Adrenal gland (tissue), 12 donors: ENCODE measurements around the gene KCNH5. TPM values are rescaled to one million over a fixed set of nuclear protein-coding genes. Genes with fewer than 3 reads are reported as not detected.

ENCODE experiments used
- DNase-seq, 7 donors: peaks; one replicate each; pipeline ENCODE4 v3.0.0-alpha.2; 2019 to 2020
- H3K27ac ChIP-seq, 5 donors: fragments of 200-600 bp; sonication (generic) in 4 of 5; 1 replicate in 3 of 5; 2 replicates in 2 of 5; pipeline versions ENCODE4 v1.5.1 to v1.8.0; 2016 to 2020; ENCODE audit warnings: mild to moderate bottlenecking in 1 of 5
- H3K27me3 ChIP-seq: fragments of 200-600 bp; 2 replicates; pipeline ENCODE4 v1.8.0; 2021
- H3K36me3 ChIP-seq, 2 donors: fragments of 200-600 bp; replicated peaks in 1 of 2; 1 replicate in 1 of 2; 2 replicates in 1 of 2; pipeline versions ENCODE4 v1.5.1 to v1.8.0; 2018 to 2022
- H3K4me1 ChIP-seq, 2 donors: fragments of 200-600 bp; replicated peaks in 1 of 2; 1 replicate in 1 of 2; 2 replicates in 1 of 2; pipeline versions ENCODE4 v1.5.1 to v1.8.0; 2018 to 2021
- H3K4me3 ChIP-seq, 4 donors: fragments of 200-600 bp; sonication (generic) in 3 of 4; one replicate each; pipeline ENCODE4 v1.5.1; 2016 to 2018
- H3K9me3 ChIP-seq, 3 donors: fragments of 200-600 bp; sonication (generic) in 1 of 3; replicated peaks in 1 of 3; 1 replicate in 2 of 3; 2 replicates in 1 of 3; pipeline versions ENCODE4 v1.5.1 to v1.8.0; 2016 to 2021
- CTCF ChIP-seq, 6 experiments: fragments of 450-650 bp in 4 of 6; fragments of 200-600 bp in 2 of 6; sonication (generic) in 1 of 6; IDR thresholded peaks; 1 replicate in 5 of 6; 2 replicates in 1 of 6; pipeline versions ENCODE4 v1.5.1 to v1.8.0; 2016 to 2021; ENCODE audit warnings: antibody characterized with exemption in 6 of 6, mild to moderate bottlenecking in 2 of 6, moderate library complexity in 1 of 6
- POLR2A ChIP-seq, 2 donors: fragments of 450-650 bp; IDR thresholded peaks; one replicate each; pipeline ENCODE4 v1.6.1; 2017; ENCODE audit warnings: antibody characterized with exemption in 2 of 2, mild to moderate bottlenecking in 2 of 2, moderate library complexity in 1 of 2
- WGBS, 4 donors: extraction: QIAGEN DNeasy Blood & Tissue Kit in 2 of 4; methylation state at CpG; one replicate each; pipeline versions ENCODE4 v1.1.5 to v1.1.7; 2013 to 2017; 5-methylcytosine and 5-hydroxymethylcytosine counted together
- intact Hi-C, 2 donors: fragments of 100-400 bp; cut with DNase I; formaldehyde crosslinking; loops; one replicate each; pipeline versions ENCODE4 v1.14.1 to v1.15.0; 2022 to 2023
- polyA plus RNA-seq, 3 donors: library from polyadenylated mRNA; stranded (reverse); fragments of 200-250 nt in 2 of 3; fragments of 350-450 nt in 1 of 3; fragmentation: Illumina TruSeq in 1 of 3; extraction: RNeasy Lipid Tissue Mini Kit (QIAGEN cat#74804) in 1 of 3; gene quantifications; one replicate each; pipeline ENCODE4 v1.2.3, GENCODE V29; 2013 to 2014
- total RNA-seq, 9 donors: library from RNA; depleted of rRNA in 4 of 9; stranded (reverse); fragments of >200 nt in 4 of 9; fragments of 120-200 nt in 1 of 9; fragmentation: NEBNext Ultra II Directional in 1 of 9; extraction: Animal tissue kit (Norgen Biotek cat#: 25700) in 1 of 9; gene quantifications; one replicate each; pipeline versions ENCODE4 v1.1.0 to v1.2.4, GENCODE V29; 2013 to 2023
- donor health status: healthy with polysubstance abuse.
- donor health status: Bipolar disorder and iron deficiency.
- donor health status: DM: yes; HTN: yes; CAD: no.
- donor health status: DM: no; HTN: no; CAD: no.
- donor health status: DM: no; HTN: no; CAD: no.
- donor health status: DM: yes; HTN: yes; CAD: no.

KCNH5 gene
- total and polyA plus RNA-seq, 12 donors = 0.10 to 3.2 (median 0.84) TPM; not detected in 4

GRCh38 chr14:62694075-62694474 lies 351.2 kb downstream of the KCNH5 start:
- Histone ChIP-seq H3K36me3 (no peaks in the 10 kb centered on the region), H3K27ac (no peak overlapping the region), H3K4me3 (no peak overlapping the region), H3K27me3 (no peaks in the 10 kb centered on the region), H3K4me1 (peaks cover 0 to 4% of the 10 kb centered on the region in 2 donors), H3K9me3 (no peaks in the 10 kb centered on the region)
- intact Hi-C loops = no loop called here
- DNase-seq = no peak
- no peak for TF ChIP-seq CTCF (IDR thresholded peaks at IDR 0.05)
- 93 to 97% (median 96%) methylated on average over 2 of the region's 2 CpGs for WGBS, 4 donors

GRCh38 chr14:62692490-62693106 lies 352.7 kb downstream of the KCNH5 start:
- H3K27me3 ChIP-seq = no peaks in the 10 kb centered on the region
- no peak overlapping the region for H3K4me3 ChIP-seq
- DNase-seq = no peak
- no peak for TF ChIP-seq POLR2A (IDR thresholded peaks at IDR 0.05)
- TF ChIP-seq CTCF (IDR thresholded peaks at IDR 0.05) = no peak
- H3K9me3 ChIP-seq = no peaks in the 10 kb centered on the region
- no peaks in the 10 kb centered on the region for H3K36me3 ChIP-seq
- peaks cover 0 to 4% of the 10 kb centered on the region in 2 donors for H3K4me1 ChIP-seq
- H3K27ac ChIP-seq = no peak overlapping the region
- 64 to 92% (median 79%) methylated on average over 2 of the region's 2 CpGs for WGBS, 4 donors
- intact Hi-C loops = no loop called here

- Histone ChIP-seq H3K9me3 (no peaks in the 10 kb centered on the region), H3K36me3 (no peaks in the 10 kb centered on the region), H3K27me3 (no peaks in the 10 kb centered on the region), H3K4me3 (no peak overlapping the region), H3K27ac (peak overlapping the region in 1 of 5 donors; percentile 49), H3K4me1 (peaks cover 0 to 4% of the 10 kb centered on the region in 2 donors)
- no peak for TF ChIP-seq POLR2A (IDR thresholded peaks at IDR 0.05)
- no peak for TF ChIP-seq CTCF (IDR thresholded peaks at IDR 0.05)
- peak in 6 of 7 donors; percentile 34 to 67 (median 54) for DNase-seq
- 53 to 60% (median 59%) methylated on average over 4 of the region's 4 CpGs for WGBS, 4 donors
- intact Hi-C loops = no loop called here
These were observed 353.4 kb downstream of the KCNH5 start for GRCh38 chr14:62691647-62692489.

GRCh38 chr14:62689733-62690132 lies 355.5 kb downstream of the KCNH5 start:
- WGBS, 4 donors = 36 to 64% (median 44%) methylated on average over 1 of the region's 1 CpG
- DNase-seq = no peak

More at GRCh38 chr14:62689733-62690132, 355.5 kb downstream of the KCNH5 start:
- intact Hi-C loops = no loop called here
- H3K4me3 ChIP-seq = no peak overlapping the region
- H3K9me3 ChIP-seq = no peaks in the 10 kb centered on the region
- H3K36me3 ChIP-seq = no peaks in the 10 kb centered on the region
- H3K27me3 ChIP-seq = no peaks in the 10 kb centered on the region
- no peak overlapping the region for H3K27ac ChIP-seq
- H3K4me1 ChIP-seq = peaks cover 0 to 4% of the 10 kb centered on the region in 2 donors
- TF ChIP-seq CTCF (IDR thresholded peaks at IDR 0.05) (no peak), POLR2A (IDR thresholded peaks at IDR 0.05) (no peak)
